K562 treated with DMSO at 1 percent for 48 hours (cell line): Measurements from ENCODE around the gene PLAAT1. TPM values are rescaled to one million over a fixed set of nuclear protein-coding genes. Genes with fewer than 3 reads are reported as not detected.

Experiments used
- total RNA-seq: library from RNA; unstranded; fragments of 300-600 nt; gene quantifications from 2 replicates; pipeline ENCODE4 v1.2.3, GENCODE V29; 2022; ENCODE audit warnings: low replicate concordance; ENCODE audit errors: extremely low read depth

Gene PLAAT1
- total RNA-seq = not detected in 2 replicates

DNA sequence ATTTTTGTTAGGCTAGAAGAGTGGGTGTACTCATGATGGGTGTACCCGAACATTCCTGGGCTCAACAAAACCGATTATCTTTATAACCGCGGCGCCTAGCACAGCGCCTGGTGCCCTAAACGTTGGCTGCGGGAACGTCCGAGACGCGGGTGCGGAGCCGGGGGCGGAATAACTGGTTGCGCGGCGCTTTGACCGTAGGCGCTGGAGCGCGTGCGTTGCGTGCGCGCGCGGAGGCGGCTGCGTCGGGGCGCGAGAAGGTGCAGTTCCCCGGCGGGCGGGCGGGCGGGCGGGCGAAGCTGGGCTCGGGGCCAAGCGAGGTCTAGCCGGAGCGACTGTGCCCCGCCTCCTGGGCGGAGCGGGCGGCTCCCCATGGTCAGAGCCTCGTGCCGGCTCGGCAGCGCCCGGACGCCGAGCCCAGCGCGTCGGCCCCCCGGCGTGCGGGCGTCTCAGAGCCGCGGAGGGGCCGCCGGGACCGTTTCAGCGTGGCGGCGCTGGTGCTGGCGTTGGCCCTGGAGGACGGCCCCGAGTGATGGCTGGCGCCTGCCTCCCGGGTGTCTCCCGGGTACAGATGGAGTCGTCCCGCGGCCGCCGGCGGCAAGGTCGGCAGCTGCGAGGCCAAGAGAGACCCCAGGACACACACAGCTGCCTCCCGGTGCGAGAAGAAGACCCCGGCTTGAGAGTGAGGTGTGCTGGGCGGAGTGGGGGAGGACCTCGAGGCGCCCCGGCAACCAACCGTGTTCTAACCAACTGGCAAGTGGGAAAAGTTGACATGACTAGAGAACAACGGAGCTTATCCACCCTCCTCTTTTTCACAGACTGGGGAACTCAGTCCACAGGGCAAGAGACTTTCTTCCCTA is at the start of gene PLAAT1:
Gene PLAAT1 (plus strand): TSS at position 373 of the 857 bp plus-strand sequence. CDS start 14,429 bp downstream, outside the sequence.

Other genes starting within 250 kb of the PLAAT1 start
- gene ATP13A5, start 137.5 kb downstream of the PLAAT1 start, total RNA-seq = not detected in 2 replicates